Stimulated activated memory B cell treated with anti-CD40 and anti-IgM and Interleukin-4, amounts not matched to agents 10 μg/mL and 1 μg/mL and 100 μg/mL, for 72 hours (primary cell): ENCODE data around the gene LRRK1.
"Not testable (repeated sequence)": the region's sequence is repeated elsewhere in the genome, so short reads cannot be mapped to it uniquely, and the experiment has no call there.

ENCODE experiments used
- ATAC-seq: fragments of 150-1000 bp; cut with Tn5 transposase; 2 replicates; pipeline ENCODE4 v1.10.0; 2021
- H3K27ac Mint-ChIP-seq: one replicate; pipeline ENCODE4 v1.8.0; 2022; ENCODE audit warnings: mild to moderate bottlenecking, mixed read lengths
- H3K27me3 Mint-ChIP-seq: one replicate; pipeline ENCODE4 v1.8.0; 2022; ENCODE audit warnings: mixed read lengths
- H3K36me3 Mint-ChIP-seq: one replicate; pipeline ENCODE4 v1.8.0; 2022; ENCODE audit warnings: mixed read lengths
- H3K4me1 Mint-ChIP-seq: one replicate; pipeline ENCODE4 v1.8.0; 2022; ENCODE audit warnings: mixed read lengths
- H3K4me3 Mint-ChIP-seq: one replicate; pipeline ENCODE4 v1.8.0; 2022; ENCODE audit warnings: mild to moderate bottlenecking, moderate library complexity, mixed read lengths
- H3K9me3 Mint-ChIP-seq: one replicate; pipeline ENCODE4 v1.8.0; 2022; ENCODE audit warnings: mixed read lengths

The LRRK1 gene

GRCh38 chr15:101066501-101067408 is 147.6 kb downstream of the LRRK1 start:
- no peaks in the 10 kb centered on the region for H3K27me3 Mint-ChIP-seq
- H3K9me3 Mint-ChIP-seq, result no peaks in the 10 kb centered on the region
- no peak for ATAC-seq
- no peak overlapping the region for H3K4me3 Mint-ChIP-seq
- H3K36me3 Mint-ChIP-seq, result peaks cover 64% of the 10 kb centered on the region
- peaks cover 33% of the 10 kb centered on the region for H3K4me1 Mint-ChIP-seq
- H3K27ac Mint-ChIP-seq, result no peak overlapping the region

GRCh38 chr15:101067660-101068522 is 148.7 kb downstream of the LRRK1 start:
- H3K27ac Mint-ChIP-seq, result no peak overlapping the region
- no peak overlapping the region for H3K4me3 Mint-ChIP-seq
- ATAC-seq, result no peak
- no peaks in the 10 kb centered on the region for H3K9me3 Mint-ChIP-seq
- no peaks in the 10 kb centered on the region for H3K27me3 Mint-ChIP-seq
- peaks cover 22% of the 10 kb centered on the region for H3K4me1 Mint-ChIP-seq
- H3K36me3 Mint-ChIP-seq, result peaks cover 60% of the 10 kb centered on the region

GRCh38 chr15:101068523-101068960 is 149.4 kb downstream of the LRRK1 start:
- Mint-ChIP-seq H3K27me3 (no peaks in the 10 kb centered on the region), H3K4me3 (no peak overlapping the region), H3K4me1 (peaks cover 16% of the 10 kb centered on the region), H3K9me3 (no peaks in the 10 kb centered on the region), H3K27ac (no peak overlapping the region), H3K36me3 (peaks cover 59% of the 10 kb centered on the region)
- no peak for ATAC-seq

- no peak overlapping the region for H3K27ac Mint-ChIP-seq
- H3K9me3 Mint-ChIP-seq, result no peaks in the 10 kb centered on the region
- ATAC-seq, result no peak
- H3K36me3 Mint-ChIP-seq, result peaks cover 55% of the 10 kb centered on the region
- H3K27me3 Mint-ChIP-seq, result no peaks in the 10 kb centered on the region
- H3K4me3 Mint-ChIP-seq, result no peak overlapping the region
- H3K4me1 Mint-ChIP-seq, result peaks cover 12% of the 10 kb centered on the region
Measured at GRCh38 chr15:101068961-101069653, 149.9 kb downstream of the LRRK1 start.

GRCh38 chr15:101069654-101069973 is 150.5 kb downstream of the LRRK1 start:
- no peaks in the 10 kb centered on the region for H3K9me3 Mint-ChIP-seq
- H3K27ac Mint-ChIP-seq, result no peak overlapping the region
- no peaks in the 10 kb centered on the region for H3K27me3 Mint-ChIP-seq
- no peak overlapping the region for H3K4me3 Mint-ChIP-seq
- no peak for ATAC-seq
- H3K4me1 Mint-ChIP-seq, result peaks cover 8% of the 10 kb centered on the region
- H3K36me3 Mint-ChIP-seq, result peaks cover 50% of the 10 kb centered on the region

- ATAC-seq, result no peak
Measured at GRCh38 chr15:101070024-101070423, 150.9 kb downstream of the LRRK1 start.

GRCh38 chr15:101070502-101071273 is 151.5 kb downstream of the LRRK1 start:
- H3K4me1 Mint-ChIP-seq, result peaks cover 8% of the 10 kb centered on the region
- no peaks in the 10 kb centered on the region for H3K27me3 Mint-ChIP-seq
- H3K4me3 Mint-ChIP-seq, result no peak overlapping the region
- peaks cover 50% of the 10 kb centered on the region for H3K36me3 Mint-ChIP-seq
- H3K27ac Mint-ChIP-seq, result peak overlapping the region; percentile 50
- no peaks in the 10 kb centered on the region for H3K9me3 Mint-ChIP-seq
- ATAC-seq, result no peak

More at GRCh38 chr15:101070024-101070423, 150.9 kb downstream of the LRRK1 start:
- H3K9me3 Mint-ChIP-seq, result no peaks in the 10 kb centered on the region
- peak overlapping the region; percentile 50 for H3K27ac Mint-ChIP-seq
- peaks cover 8% of the 10 kb centered on the region for H3K4me1 Mint-ChIP-seq
- H3K36me3 Mint-ChIP-seq, result peaks cover 49% of the 10 kb centered on the region
- H3K4me3 Mint-ChIP-seq, result no peak overlapping the region
- no peaks in the 10 kb centered on the region for H3K27me3 Mint-ChIP-seq

- Mint-ChIP-seq H3K9me3 (no peaks in the 10 kb centered on the region), H3K36me3 (peaks cover 50% of the 10 kb centered on the region), H3K27me3 (no peaks in the 10 kb centered on the region), H3K4me1 (peaks cover 8% of the 10 kb centered on the region), H3K27ac (no peak overlapping the region), H3K4me3 (no peak overlapping the region)
- ATAC-seq, result no peak
Measured at GRCh38 chr15:101071651-101072050, 152.5 kb downstream of the LRRK1 start.

- H3K36me3 Mint-ChIP-seq, result peaks cover 47% of the 10 kb centered on the region
- not testable (repeated sequence) for H3K4me1 Mint-ChIP-seq, ATAC-seq, H3K4me3 Mint-ChIP-seq, H3K9me3 Mint-ChIP-seq, H3K27me3 Mint-ChIP-seq, H3K27ac Mint-ChIP-seq
Measured at GRCh38 chr15:101072235-101072634, 153.1 kb downstream of the LRRK1 start.

- not testable (repeated sequence) for H3K9me3 Mint-ChIP-seq, H3K4me3 Mint-ChIP-seq, H3K27ac Mint-ChIP-seq, H3K27me3 Mint-ChIP-seq, H3K4me1 Mint-ChIP-seq, ATAC-seq
- H3K36me3 Mint-ChIP-seq, result peaks cover 22% of the 10 kb centered on the region
Measured at GRCh38 chr15:101077806-101078668, 158.9 kb downstream of the LRRK1 start.

GRCh38 chr15:101078669-101079323 is 159.6 kb downstream of the LRRK1 start:
- Mint-ChIP-seq H3K4me1 (no peaks in the 10 kb centered on the region), H3K27me3 (no peaks in the 10 kb centered on the region), H3K27ac (no peak overlapping the region), H3K4me3 (no peak overlapping the region), H3K9me3 (no peaks in the 10 kb centered on the region), H3K36me3 (peaks cover 18% of the 10 kb centered on the region)
- ATAC-seq, result peak; percentile 39

GRCh38 chr15:101081900-101082299 is 162.7 kb downstream of the LRRK1 start:
- H3K4me3 Mint-ChIP-seq, result no peak overlapping the region
- peaks cover 7% of the 10 kb centered on the region for H3K36me3 Mint-ChIP-seq
- H3K9me3 Mint-ChIP-seq, result no peaks in the 10 kb centered on the region
- no peaks in the 10 kb centered on the region for H3K4me1 Mint-ChIP-seq
- H3K27ac Mint-ChIP-seq, result no peak overlapping the region
- H3K27me3 Mint-ChIP-seq, result peaks cover 16% of the 10 kb centered on the region
- ATAC-seq, result no peak

GRCh38 chr15:101083336-101084045 is 164.3 kb downstream of the LRRK1 start:
- no peak overlapping the region for H3K4me3 Mint-ChIP-seq
- no peak overlapping the region for H3K27ac Mint-ChIP-seq
- H3K36me3 Mint-ChIP-seq, result no peaks in the 10 kb centered on the region
- H3K9me3 Mint-ChIP-seq, result no peaks in the 10 kb centered on the region
- H3K4me1 Mint-ChIP-seq, result no peaks in the 10 kb centered on the region
- H3K27me3 Mint-ChIP-seq, result peaks cover 24% of the 10 kb centered on the region
- no peak for ATAC-seq
